Neural crest cell (in vitro differentiated cells): ENCODE measurements around the gene RELB. TPM values are rescaled to one million over a fixed set of nuclear protein-coding genes. Genes with fewer than 3 reads are reported as not detected.

Source experiments
- DNase-seq: peaks from one replicate; pipeline ENCODE4 v3.0.0; 2021; ENCODE audit warnings: low read depth, mixed read lengths, low spot score
- H3K27ac Mint-ChIP-seq: one replicate; pipeline ENCODE4 v1.8.0; 2021; ENCODE audit warnings: mild to moderate bottlenecking, mixed read lengths; ENCODE audit not compliant: unreplicated experiment
- H3K27me3 Mint-ChIP-seq: 2 replicates; pipeline ENCODE4 v1.8.0; 2021; ENCODE audit warnings: low read depth, mild to moderate bottlenecking, mixed read lengths
- H3K36me3 Mint-ChIP-seq: 2 replicates; pipeline ENCODE4 v1.8.0; 2021; ENCODE audit warnings: low read depth, mild to moderate bottlenecking, mixed read lengths
- H3K4me1 Mint-ChIP-seq: 2 replicates; pipeline ENCODE4 v1.8.0; 2021; ENCODE audit warnings: mixed read lengths
- H3K4me3 Mint-ChIP-seq: one replicate; pipeline ENCODE4 v1.8.0; 2021; ENCODE audit warnings: mild to moderate bottlenecking, mixed read lengths
- H3K9me3 Mint-ChIP-seq: 2 replicates; pipeline ENCODE4 v1.8.0; 2021; ENCODE audit warnings: mixed read lengths
- CTCF ChIP-seq: fragments of 200-600 bp; sonication (generic); conservative IDR thresholded peaks from 2 replicates; pipeline ENCODE4 v1.5.0; 2021; ENCODE audit warnings: antibody characterized with exemption, mild to moderate bottlenecking
- total RNA-seq: library from RNA; stranded (reverse); gene quantifications from 2 replicates; pipeline ENCODE4 v1.2.1, GENCODE V29; 2021

The RELB gene
- total RNA-seq, 1 donor from 2014 or later = 3.1 TPM

GRCh38 chr19:45023048-45023447, 21.8 kb downstream of the RELB start:
- no peaks in the 10 kb centered on the region for H3K27me3 Mint-ChIP-seq
- H3K4me3 Mint-ChIP-seq = no peak overlapping the region
- TF ChIP-seq CTCF = no peak
- no peaks in the 10 kb centered on the region for H3K36me3 Mint-ChIP-seq
- no peaks in the 10 kb centered on the region for H3K4me1 Mint-ChIP-seq
- no peak for DNase-seq
- no peaks in the 10 kb centered on the region for H3K9me3 Mint-ChIP-seq
- H3K27ac Mint-ChIP-seq = no peak overlapping the region

GRCh38 chr19:45025264-45025663, 24.0 kb downstream of the RELB start:
- no peak for TF ChIP-seq CTCF
- Mint-ChIP-seq H3K4me3 (no peak overlapping the region), H3K4me1 (no peaks in the 10 kb centered on the region), H3K27me3 (no peaks in the 10 kb centered on the region), H3K36me3 (no peaks in the 10 kb centered on the region), H3K27ac (peak overlapping the region; percentile 27), H3K9me3 (no peaks in the 10 kb centered on the region)
- DNase-seq = no peak

GRCh38 chr19:45027371-45027770, 26.1 kb downstream of the RELB start:
- Mint-ChIP-seq H3K27me3 (no peaks in the 10 kb centered on the region), H3K36me3 (no peaks in the 10 kb centered on the region), H3K27ac (peak overlapping the region; percentile 75), H3K4me3 (no peak overlapping the region), H3K4me1 (no peaks in the 10 kb centered on the region), H3K9me3 (no peaks in the 10 kb centered on the region)
- no peak for DNase-seq
- no peak for TF ChIP-seq CTCF

GRCh38 chr19:45030825-45031224, 29.6 kb downstream of the RELB start:
- DNase-seq = no peak
- Mint-ChIP-seq H3K27me3 (no peaks in the 10 kb centered on the region), H3K36me3 (peaks cover 2% of the 10 kb centered on the region), H3K27ac (no peak overlapping the region), H3K4me1 (no peaks in the 10 kb centered on the region), H3K4me3 (no peak overlapping the region), H3K9me3 (no peaks in the 10 kb centered on the region)
- no peak for TF ChIP-seq CTCF

GRCh38 chr19:45032421-45032820, 31.2 kb downstream of the RELB start:
- no peaks in the 10 kb centered on the region for H3K27me3 Mint-ChIP-seq
- no peak overlapping the region for H3K27ac Mint-ChIP-seq
- no peak for DNase-seq
- peaks cover 2% of the 10 kb centered on the region for H3K36me3 Mint-ChIP-seq
- H3K4me3 Mint-ChIP-seq = no peak overlapping the region
- no peak for TF ChIP-seq CTCF
- no peaks in the 10 kb centered on the region for H3K4me1 Mint-ChIP-seq
- H3K9me3 Mint-ChIP-seq = no peaks in the 10 kb centered on the region

GRCh38 chr19:45035755-45036154, 34.5 kb downstream of the RELB start:
- DNase-seq = no peak
- H3K36me3 Mint-ChIP-seq = peaks cover 6% of the 10 kb centered on the region
- H3K27me3 Mint-ChIP-seq = no peaks in the 10 kb centered on the region
- no peak overlapping the region for H3K4me3 Mint-ChIP-seq
- no peak for TF ChIP-seq CTCF
- no peaks in the 10 kb centered on the region for H3K9me3 Mint-ChIP-seq
- peaks cover 15% of the 10 kb centered on the region for H3K4me1 Mint-ChIP-seq
- H3K27ac Mint-ChIP-seq = no peak overlapping the region
